HCT116 (cell line): ENCODE results near the gene SEMA5A. TPM values are rescaled to one million over a fixed set of nuclear protein-coding genes. Genes with fewer than 3 reads are reported as not detected.

Experiments
- ATAC-seq: fragments of 200-7000 bp; cut with Tn5 transposase; 2 replicates; pipeline ENCODE4 v1.9.1; 2020; ENCODE audit warnings: mild to moderate bottlenecking, moderate library complexity
- BruUV-seq: library from RNA; stranded (reverse); fragments of 400-500 nt; replicated peaks from 2 replicates; lab custom pipeline; 2021; lab: Mats Ljungman, UMichigan
- CTCF ChIA-PET: fragments of 300-600 bp; sonication (Branson Sonifier 250); formaldehyde crosslinking; loops from one replicate; lab custom pipeline; 2021; ENCODE audit warnings: antibody characterized with exemption; lab: Charles Lee
- POLR2A ChIA-PET: fragments of 300-600, 350-600 bp; sonication (Branson Sonifier 250); formaldehyde crosslinking; loops from one replicate; lab custom pipeline; 2021; ENCODE audit warnings: antibody characterized with exemption; lab: Charles Lee
- RAD21 ChIA-PET, 2 experiments: fragments of 300-600 bp; sonication (Branson Sonifier 250); formaldehyde crosslinking; loops; one replicate each; lab custom pipeline; 2023; ENCODE audit warnings: low total read pairs in 2 of 2; ENCODE audit not compliant: uncharacterized antibody in 2 of 2, unreplicated experiment in 2 of 2, low non-redundant PET in 1 of 2; lab: Charles Lee
- DNase-seq: peaks from one replicate; pipeline ENCODE4 v3.0.0-alpha.2; 2010; ENCODE audit warnings: low read depth, low spot score
- H2AFZ ChIP-seq: fragments of 200-600 bp; shearing (Covaris generic), sonication (generic); 2 replicates; pipeline ENCODE4 v1.6.1; 2017; ENCODE audit warnings: low read depth, mixed run types, mixed read lengths, antibody characterized with exemption, low read length; ENCODE audit not compliant: poor library complexity, severe bottlenecking
- H3K27ac ChIP-seq: 2 replicates; pipeline ENCODE4 v1.5.1; 2012; ENCODE audit warnings: low read depth, low read length
- H3K27me3 ChIP-seq: fragments of 200-600 bp; sonication (generic); 2 replicates; pipeline ENCODE4 v1.6.1; 2016; ENCODE audit warnings: mixed run types, low read length, mixed read lengths; ENCODE audit not compliant: insufficient read depth
- H3K36me3 ChIP-seq, 2 experiments: fragments of 200-500 bp in 1 of 2; fragments of 200-600 bp in 1 of 2; sonication (Bioruptor generic) in 1 of 2; sonication (generic) in 1 of 2; 2 replicates each; pipeline versions ENCODE4 v1.5.1 to v1.6.1; 2014 to 2016; ENCODE audit warnings: low read length in 2 of 2, inconsistent platforms in 1 of 2, mixed read lengths in 1 of 2, mixed run types in 1 of 2; ENCODE audit not compliant: insufficient read depth in 2 of 2, control insufficient read depth in 1 of 2
- H3K4me1 ChIP-seq, 2 experiments: fragments of 200-600 bp in 1 of 2; sonication (generic) in 1 of 2; 2 replicates each; pipeline versions ENCODE4 v1.5.1 to v1.6.1; 2012 to 2017; ENCODE audit warnings: low read length in 2 of 2, inconsistent platforms in 1 of 2, mild to moderate bottlenecking in 1 of 2, mixed read lengths in 1 of 2, mixed run types in 1 of 2, moderate library complexity in 1 of 2; ENCODE audit not compliant: insufficient read depth in 2 of 2, control insufficient read depth in 1 of 2
- H3K4me2 ChIP-seq: fragments of 200-600 bp; sonication (generic); 2 replicates; pipeline ENCODE4 v1.6.1; 2017; ENCODE audit warnings: mixed run types, low read length, mixed read lengths
- H3K4me3 ChIP-seq, 2 experiments: fragments of 200-600 bp in 1 of 2; sonication (generic) in 1 of 2; replicated peaks in 1 of 2; 2 replicates each; pipeline ENCODE4 v1.5.1; 2011 to 2016; ENCODE audit warnings: low read length in 2 of 2, control low read depth in 1 of 2, low read depth in 1 of 2, mild to moderate bottlenecking in 1 of 2, mixed read lengths in 1 of 2, mixed run types in 1 of 2
- H3K79me2 ChIP-seq: fragments of 200-600 bp; sonication (generic); 2 replicates; pipeline ENCODE4 v1.6.1; 2017; ENCODE audit warnings: mild to moderate bottlenecking, mixed run types, low read length, moderate library complexity, mixed read lengths; ENCODE audit not compliant: insufficient read depth
- H3K9ac ChIP-seq: fragments of 200-600 bp; sonication (generic); 2 replicates; pipeline ENCODE4 v1.6.1; 2016; ENCODE audit warnings: low read length, mixed read lengths
- H3K9me2 ChIP-seq: fragments of 200-600 bp; sonication (generic), shearing (Covaris generic); 2 replicates; pipeline ENCODE4 v1.6.1; 2017; ENCODE audit warnings: mixed run types, mild to moderate bottlenecking, moderate library complexity; ENCODE audit not compliant: insufficient read depth
- H3K9me3 ChIP-seq, 2 experiments: fragments of 200-500 bp in 1 of 2; fragments of 200-600 bp in 1 of 2; sonication (Bioruptor generic) in 1 of 2; sonication (generic) in 1 of 2; 2 replicates each; pipeline ENCODE4 v1.6.1; 2014 to 2017; ENCODE audit warnings: low read length in 2 of 2, mixed read lengths in 2 of 2, inconsistent platforms in 1 of 2, low read depth in 1 of 2, mild to moderate bottlenecking in 1 of 2, mixed run types in 1 of 2, moderate library complexity in 1 of 2; ENCODE audit not compliant: control insufficient read depth in 1 of 2, insufficient read depth in 1 of 2
- H4K20me1 ChIP-seq: fragments of 200-600 bp; sonication (generic), shearing (Covaris generic); 2 replicates; pipeline ENCODE4 v1.6.1; 2017; ENCODE audit warnings: mixed run types, mild to moderate bottlenecking, moderate library complexity; ENCODE audit not compliant: insufficient read depth
- EGR1 ChIP-seq: IDR thresholded peaks from 2 replicates; pipeline ENCODE4 v1.6.1; 2012; ENCODE audit warnings: low read depth
- ELF1 ChIP-seq: IDR thresholded peaks from 2 replicates; pipeline ENCODE4 v1.6.1; 2012; ENCODE audit warnings: low read depth, borderline replicate concordance
- EZH2 ChIP-seq: fragments of 200-600 bp; sonication (generic); IDR thresholded peaks from 2 replicates; pipeline ENCODE4 v1.6.1; 2017; ENCODE audit warnings: antibody characterized with exemption, mixed run types
- EZH2phosphoT487 ChIP-seq: fragments of 200-600 bp; IDR thresholded peaks from 2 replicates; pipeline ENCODE4 v1.6.1; 2018; ENCODE audit warnings: antibody characterized with exemption, borderline replicate concordance
- MAX ChIP-seq: IDR thresholded peaks from 2 replicates; pipeline ENCODE4 v1.6.1; 2012
- POLR2A ChIP-seq: IDR thresholded peaks from 2 replicates; pipeline ENCODE4 v1.7.0; 2011; ENCODE audit warnings: borderline replicate concordance; ENCODE audit not compliant: insufficient read depth, insufficient read length; ENCODE audit errors: extremely low read depth
- POLR2AphosphoS5 ChIP-seq: IDR thresholded peaks from 2 replicates; pipeline ENCODE4 v1.6.1; 2011; ENCODE audit warnings: mild to moderate bottlenecking, low read depth, low read length, moderate library complexity
- RAD21 ChIP-seq: IDR thresholded peaks from 2 replicates; pipeline ENCODE4 v1.6.1; 2012; ENCODE audit warnings: low read depth, mild to moderate bottlenecking
- SIN3A ChIP-seq: IDR thresholded peaks from 2 replicates; pipeline ENCODE4 v1.6.1; 2012; ENCODE audit warnings: low read depth
- SP1 ChIP-seq: IDR thresholded peaks from 2 replicates; pipeline ENCODE4 v1.6.1; 2012; ENCODE audit warnings: low read depth
- SRF ChIP-seq: IDR thresholded peaks from 2 replicates; pipeline ENCODE4 v1.6.1; 2012; ENCODE audit warnings: low read depth
- YY1 ChIP-seq: IDR thresholded peaks from 2 replicates; pipeline ENCODE4 v1.6.1; 2011; ENCODE audit warnings: low read length, low read depth, moderate library complexity, mild to moderate bottlenecking; ENCODE audit not compliant: insufficient replicate concordance; ENCODE audit errors: extremely low read depth
- ZBTB33 ChIP-seq: IDR thresholded peaks from 2 replicates; pipeline ENCODE4 v1.6.1; 2011; ENCODE audit warnings: mild to moderate bottlenecking, low read length, moderate library complexity; ENCODE audit not compliant: insufficient replicate concordance; ENCODE audit errors: extremely low read depth
- intact Hi-C: fragments of 100-400 bp; cut with micrococcal nuclease; formaldehyde crosslinking; loops from 2 replicates; pipeline ENCODE4 v1.10.0; 2022
- total RNA-seq: library from RNA; stranded (reverse); gene quantifications from one replicate; pipeline ENCODE4 v1.2.1, GENCODE V29; 2021; ENCODE audit not compliant: unreplicated experiment
- TF ChIP-seq, protein P1 (sequence below): IDR thresholded peaks from 2 replicates; pipeline ENCODE4 v1.6.1; 2012

Gene SEMA5A
- total RNA-seq, 1 experiment from 2014 or later: 0.02 TPM

DNA sequence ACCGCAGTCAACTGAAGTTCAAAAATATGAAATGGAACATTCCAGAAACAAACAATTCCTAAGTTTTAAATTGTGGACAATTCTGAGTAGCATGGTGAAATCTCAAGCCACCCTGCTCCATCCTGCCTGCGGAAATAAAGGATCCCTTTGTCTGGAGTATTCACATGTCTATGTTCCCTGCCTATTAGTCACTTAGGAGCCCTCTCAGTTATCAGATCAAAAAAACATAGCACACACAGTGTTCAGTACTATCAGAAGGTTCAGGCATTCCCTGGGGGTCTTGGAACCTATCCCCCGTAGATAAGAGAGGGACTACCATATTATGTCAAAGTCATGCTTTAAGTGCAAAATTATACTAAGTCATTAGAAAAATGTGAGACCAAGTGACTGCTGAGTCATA lies 300.8 kb downstream of the SEMA5A start:
- no peaks in the 10 kb centered on the region for H3K27me3 ChIP-seq
- H3K79me2 ChIP-seq: no peaks in the 10 kb centered on the region
- BruUV-seq: no TSS peak
- H3K9me3 ChIP-seq: peaks cover 9 to 23% of the 10 kb centered on the region in 2 experiments; a peak in 2 of 4 replicates
- no peak for TF ChIP-seq SP1
- TF ChIP-seq SIN3A: no peak
- no peak for TF ChIP-seq RAD21
- no peak for TF ChIP-seq EZH2phosphoT487
- no peak for TF ChIP-seq SRF
- ATAC-seq (no peak), DNase-seq (no peak)
- ChIA-PET RAD21 (no interaction called here), CTCF (no interaction called here), POLR2A (no interaction called here)
- no peak overlapping the region for H2AFZ ChIP-seq
- no peaks in the 10 kb centered on the region for H3K36me3 ChIP-seq
- no peak overlapping the region for H3K27ac ChIP-seq
- no peaks in the 10 kb centered on the region for H3K9me2 ChIP-seq
- no peak overlapping the region for H3K4me2 ChIP-seq
- H3K9ac ChIP-seq: no peak overlapping the region
- H3K4me1 ChIP-seq: no peaks in the 10 kb centered on the region
- intact Hi-C loops: no loop called here
- H3K4me3 ChIP-seq: no peak overlapping the region
- H4K20me1 ChIP-seq: no peaks in the 10 kb centered on the region

GRCh38 chr5:9244417-9244816 lies 301.5 kb downstream of the SEMA5A start:
- Histone ChIP-seq H3K27ac (no peak overlapping the region), H4K20me1 (no peaks in the 10 kb centered on the region), H3K27me3 (no peaks in the 10 kb centered on the region), H3K4me1 (no peaks in the 10 kb centered on the region), H3K36me3 (no peaks in the 10 kb centered on the region), H3K9me2 (no peaks in the 10 kb centered on the region), H3K4me3 (no peak overlapping the region), H3K79me2 (no peaks in the 10 kb centered on the region), H3K9me3 (peaks cover 13 to 19% of the 10 kb centered on the region in 2 experiments; a peak in 2 of 4 replicates), H3K4me2 (no peak overlapping the region), H2AFZ (no peak overlapping the region), H3K9ac (no peak overlapping the region)
- intact Hi-C loops: no loop called here
- TF ChIP-seq ELF1 (no peak), EGR1 (no peak), EZH2 (no peak), SIN3A (no peak), SP1 (no peak), MAX (no peak), POLR2A (no peak), ZBTB33 (no peak), YY1 (no peak), POLR2AphosphoS5 (no peak)
- TF ChIP-seq, protein P1, sequence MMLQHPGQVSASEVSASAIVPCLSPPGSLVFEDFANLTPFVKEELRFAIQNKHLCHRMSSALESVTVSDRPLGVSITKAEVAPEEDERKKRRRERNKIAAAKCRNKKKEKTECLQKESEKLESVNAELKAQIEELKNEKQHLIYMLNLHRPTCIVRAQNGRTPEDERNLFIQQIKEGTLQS: no peak
- ChIA-PET RAD21 (no interaction called here), CTCF (no interaction called here), POLR2A (no interaction called here)
- no peak for DNase-seq
- no peak for ATAC-seq
- no TSS peak for BruUV-seq
